GM19438 (cell line): ENCODE measurements around the gene PLCB1.
A peak's percentile ranks its signal among the peaks of the same experiment; 100 is the strongest.
"Not testable (repeated sequence)": the region's sequence is repeated elsewhere in the genome, so short reads cannot be mapped to it uniquely, and the experiment has no call there.

Experiments
- ATAC-seq: cut with Tn5 transposase; IDR thresholded peaks from one replicate; pipeline ENCODE4 v1.9.1; 2021; ENCODE audit warnings: low read depth; ENCODE audit not compliant: unreplicated experiment

Gene PLCB1

GRCh38 chr20:8571611-8572010, 439.5 kb downstream of the PLCB1 start:
- ATAC-seq: no peak

- no peak for ATAC-seq
These were observed 441.6 kb downstream of the PLCB1 start for GRCh38 chr20:8573686-8574085.

- ATAC-seq: no peak
These were observed 443.0 kb downstream of the PLCB1 start for GRCh38 chr20:8575114-8575513.

- ATAC-seq: no peak
These were observed 446.2 kb downstream of the PLCB1 start for GRCh38 chr20:8578161-8578865.

GRCh38 chr20:8579035-8579434, 447.0 kb downstream of the PLCB1 start:
- no peak for ATAC-seq

- no peak for ATAC-seq
These were observed 449.5 kb downstream of the PLCB1 start for GRCh38 chr20:8581446-8582183.

- ATAC-seq: no peak
These were observed 451.0 kb downstream of the PLCB1 start for GRCh38 chr20:8583012-8583565.

- ATAC-seq: no peak
These were observed 451.5 kb downstream of the PLCB1 start for GRCh38 chr20:8583566-8584043.

GRCh38 chr20:8587251-8587650, 455.2 kb downstream of the PLCB1 start:
- no peak for ATAC-seq

GRCh38 chr20:8587810-8588209, 455.7 kb downstream of the PLCB1 start:
- no peak for ATAC-seq

- ATAC-seq: no peak
These were observed 457.9 kb downstream of the PLCB1 start for GRCh38 chr20:8589956-8590355.

- not testable (repeated sequence) for ATAC-seq
These were observed 469.0 kb downstream of the PLCB1 start for GRCh38 chr20:8600910-8601541.

- ATAC-seq: peak; percentile 85
These were observed 469.5 kb downstream of the PLCB1 start for GRCh38 chr20:8601542-8601912.

GRCh38 chr20:8602389-8603116, 470.5 kb downstream of the PLCB1 start:
- ATAC-seq: peak; percentile 80

GRCh38 chr20:8608470-8608869, 476.4 kb downstream of the PLCB1 start:
- ATAC-seq: no peak

- no peak for ATAC-seq
These were observed 484.7 kb downstream of the PLCB1 start for GRCh38 chr20:8616792-8617191.

GRCh38 chr20:8621001-8621400, 488.9 kb downstream of the PLCB1 start:
- ATAC-seq: no peak

GRCh38 chr20:8624046-8624445, 492.0 kb downstream of the PLCB1 start:
- ATAC-seq: no peak

- no peak for ATAC-seq
These were observed 492.6 kb downstream of the PLCB1 start for GRCh38 chr20:8624616-8625015.

GRCh38 chr20:8627340-8628004, 495.4 kb downstream of the PLCB1 start:
- ATAC-seq: no peak
